ENCODE data around the gene NAIF1. TPM values are rescaled to one million over a fixed set of nuclear protein-coding genes. Genes with fewer than 3 reads are reported as not detected.
"Not testable (repeated sequence)": the region's sequence is repeated elsewhere in the genome, so short reads cannot be mapped to it uniquely, and the experiment has no call there.

NAIF1 gene
- total RNA-seq, 2 donors from 2014 or later = 11.9 to 17.9 TPM

GRCh38 chr9:128034821-128035652, 32.1 kb downstream of the NAIF1 start:
- peak overlapping the region; percentile 42 for H3K27ac Mint-ChIP-seq
- H3K4me3 Mint-ChIP-seq = no peak overlapping the region
- peaks cover 46% of the 10 kb centered on the region for H3K4me1 Mint-ChIP-seq (ENCODE audit: low read depth)
- peak; percentile 57 to 59 for ATAC-seq (replicated peaks in 1 of 2)
- H3K36me3 Mint-ChIP-seq (ENCODE audit: insufficient read depth in 2 of 2) = no peaks in the 10 kb centered on the region
- H3K27me3 Mint-ChIP-seq (ENCODE audit: low read depth) = no peaks in the 10 kb centered on the region
- no peaks in the 10 kb centered on the region for H3K9me3 Mint-ChIP-seq
- peak; percentile 69 to 70 for DNase-seq

GRCh38 chr9:128033609-128034008, 33.5 kb downstream of the NAIF1 start:
- ATAC-seq (replicated peaks in 1 of 2) = peak in 1 of 2 donors; percentile 1
- Mint-ChIP-seq H3K36me3 (ENCODE audit: insufficient read depth in 2 of 2) (no peaks in the 10 kb centered on the region), H3K4me3 (peak overlapping the region; percentile 39 to 75), H3K9me3 (no peaks in the 10 kb centered on the region), H3K27ac (no peak overlapping the region), H3K27me3 (ENCODE audit: low read depth) (no peaks in the 10 kb centered on the region), H3K4me1 (ENCODE audit: low read depth) (peaks cover 58% of the 10 kb centered on the region)
- no peak for DNase-seq

- H3K27ac Mint-ChIP-seq = no peak overlapping the region
- peak overlapping the region; percentile 46 to 80 for H3K4me3 Mint-ChIP-seq
- H3K27me3 Mint-ChIP-seq (ENCODE audit: low read depth) = no peaks in the 10 kb centered on the region
- no peaks in the 10 kb centered on the region for H3K36me3 Mint-ChIP-seq (ENCODE audit: insufficient read depth in 2 of 2)
- H3K9me3 Mint-ChIP-seq = no peaks in the 10 kb centered on the region
- no peak for DNase-seq
- no peak for ATAC-seq (replicated peaks in 1 of 2)
- H3K4me1 Mint-ChIP-seq (ENCODE audit: low read depth) = peaks cover 92% of the 10 kb centered on the region
These were observed 39.4 kb downstream of the NAIF1 start for GRCh38 chr9:128027705-128028104.

- Mint-ChIP-seq H3K9me3 (no peaks in the 10 kb centered on the region), H3K27me3 (ENCODE audit: low read depth) (no peaks in the 10 kb centered on the region), H3K27ac (peak overlapping the region; percentile 13), H3K4me3 (peak overlapping the region; percentile 80 to 84), H3K36me3 (ENCODE audit: insufficient read depth in 2 of 2) (no peaks in the 10 kb centered on the region), H3K4me1 (ENCODE audit: low read depth) (peaks cover 95% of the 10 kb centered on the region)
- ATAC-seq (replicated peaks in 1 of 2) (peak; percentile 50 to 61), DNase-seq (peak; percentile 58 to 74)
These were observed 40.2 kb downstream of the NAIF1 start for GRCh38 chr9:128026773-128027541.

GRCh38 chr9:128026255-128026772, 40.8 kb downstream of the NAIF1 start:
- Mint-ChIP-seq H3K27ac (peak overlapping the region; percentile 13), H3K4me3 (peak overlapping the region; percentile 80 to 84), H3K27me3 (ENCODE audit: low read depth) (no peaks in the 10 kb centered on the region), H3K9me3 (no peaks in the 10 kb centered on the region), H3K36me3 (ENCODE audit: insufficient read depth in 2 of 2) (no peaks in the 10 kb centered on the region), H3K4me1 (ENCODE audit: low read depth) (peaks cover 95% of the 10 kb centered on the region)
- peak; percentile 73 to 84 for DNase-seq
- ATAC-seq (replicated peaks in 1 of 2) = peak; percentile 65 to 74

- Mint-ChIP-seq H3K4me3 (peak overlapping the region; percentile 80 to 84), H3K27me3 (ENCODE audit: low read depth) (no peaks in the 10 kb centered on the region), H3K27ac (peak overlapping the region; percentile 13), H3K4me1 (ENCODE audit: low read depth) (peaks cover 95% of the 10 kb centered on the region), H3K36me3 (ENCODE audit: insufficient read depth in 2 of 2) (no peaks in the 10 kb centered on the region), H3K9me3 (no peaks in the 10 kb centered on the region)
- ATAC-seq (replicated peaks in 1 of 2) (no peak), DNase-seq (no peak)
These were observed 41.4 kb downstream of the NAIF1 start for GRCh38 chr9:128025736-128026135.

- no peak overlapping the region for H3K27ac Mint-ChIP-seq
- no peak for ATAC-seq (replicated peaks in 1 of 2)
These were observed 42.3 kb downstream of the NAIF1 start for GRCh38 chr9:128024761-128025308.

GRCh38 chr9:128023671-128024070, 43.4 kb downstream of the NAIF1 start:
- not testable (repeated sequence) for H3K27ac Mint-ChIP-seq; DNase-seq; H3K27me3 Mint-ChIP-seq (ENCODE audit: low read depth); ATAC-seq (replicated peaks in 1 of 2); H3K9me3 Mint-ChIP-seq; H3K36me3 Mint-ChIP-seq (ENCODE audit: insufficient read depth in 2 of 2)
- peaks cover 82% of the 10 kb centered on the region for H3K4me1 Mint-ChIP-seq (ENCODE audit: low read depth)
- peak overlapping the region; percentile 2 to 31 for H3K4me3 Mint-ChIP-seq

More at GRCh38 chr9:128024761-128025308, 42.3 kb downstream of the NAIF1 start:
- H3K9me3 Mint-ChIP-seq = no peaks in the 10 kb centered on the region
- no peaks in the 10 kb centered on the region for H3K27me3 Mint-ChIP-seq (ENCODE audit: low read depth)
- peaks cover 92% of the 10 kb centered on the region for H3K4me1 Mint-ChIP-seq (ENCODE audit: low read depth)
- peak overlapping the region; percentile 80 to 84 for H3K4me3 Mint-ChIP-seq
- DNase-seq = no peak
- no peaks in the 10 kb centered on the region for H3K36me3 Mint-ChIP-seq (ENCODE audit: insufficient read depth in 2 of 2)

GRCh38 chr9:128022886-128023285, 44.2 kb downstream of the NAIF1 start:
- H3K9me3 Mint-ChIP-seq = no peaks in the 10 kb centered on the region
- no peaks in the 10 kb centered on the region for H3K27me3 Mint-ChIP-seq (ENCODE audit: low read depth)
- peaks cover 74% of the 10 kb centered on the region for H3K4me1 Mint-ChIP-seq (ENCODE audit: low read depth)
- ATAC-seq (replicated peaks in 1 of 2) (no peak), DNase-seq (no peak)
- H3K36me3 Mint-ChIP-seq (ENCODE audit: insufficient read depth in 2 of 2) = no peaks in the 10 kb centered on the region
- H3K4me3 Mint-ChIP-seq = no peak overlapping the region
- H3K27ac Mint-ChIP-seq = peak overlapping the region; percentile 54

- peak overlapping the region; percentile 7 to 11 for H3K4me3 Mint-ChIP-seq
- DNase-seq (no peak), ATAC-seq (replicated peaks in 1 of 2) (no peak)
- no peaks in the 10 kb centered on the region for H3K27me3 Mint-ChIP-seq (ENCODE audit: low read depth)
- no peaks in the 10 kb centered on the region for H3K9me3 Mint-ChIP-seq
- H3K27ac Mint-ChIP-seq = peak overlapping the region; percentile 69
- H3K4me1 Mint-ChIP-seq (ENCODE audit: low read depth) = peaks cover 69% of the 10 kb centered on the region
- H3K36me3 Mint-ChIP-seq (ENCODE audit: insufficient read depth in 2 of 2) = no peaks in the 10 kb centered on the region
These were observed 46.0 kb downstream of the NAIF1 start for GRCh38 chr9:128021098-128021497.

GRCh38 chr9:128020692-128021091, 46.4 kb downstream of the NAIF1 start:
- H3K9me3 Mint-ChIP-seq = no peaks in the 10 kb centered on the region
- no peaks in the 10 kb centered on the region for H3K27me3 Mint-ChIP-seq (ENCODE audit: low read depth)
- ATAC-seq (replicated peaks in 1 of 2) (no peak), DNase-seq (no peak)
- no peak overlapping the region for H3K4me3 Mint-ChIP-seq
- peak overlapping the region; percentile 21 for H3K27ac Mint-ChIP-seq
- no peaks in the 10 kb centered on the region for H3K36me3 Mint-ChIP-seq (ENCODE audit: insufficient read depth in 2 of 2)
- peaks cover 65% of the 10 kb centered on the region for H3K4me1 Mint-ChIP-seq (ENCODE audit: low read depth)

GRCh38 chr9:128015696-128016095, 51.4 kb downstream of the NAIF1 start:
- Mint-ChIP-seq H3K36me3 (ENCODE audit: insufficient read depth in 2 of 2) (no peaks in the 10 kb centered on the region), H3K27me3 (ENCODE audit: low read depth) (no peaks in the 10 kb centered on the region), H3K27ac (no peak overlapping the region), H3K4me1 (ENCODE audit: low read depth) (peaks cover 16% of the 10 kb centered on the region), H3K9me3 (no peaks in the 10 kb centered on the region), H3K4me3 (no peak overlapping the region)
- no peak for DNase-seq
- no peak for ATAC-seq (replicated peaks in 1 of 2)
